LoVo (cell line): Measurements from ENCODE around the gene MAPK4.
A peak's percentile ranks its signal among the peaks of the same experiment; 100 is the strongest.
"Not testable (repeated sequence)": the region's sequence is repeated elsewhere in the genome, so short reads cannot be mapped to it uniquely, and the experiment has no call there.

ENCODE experiments used
- DNase-seq: peaks from one replicate; pipeline ENCODE4 v3.0.0-alpha.2; 2016; ENCODE audit warnings: low spot score

Gene MAPK4

GRCh38 chr18:50559752-50560680, at the start of gene MAPK4:
MAPK4 (plus strand) TSS chr18:50560087; CDS start chr18:50663959, 103,872 bp downstream.
- peak; percentile 22 for DNase-seq

- not testable (repeated sequence) for DNase-seq
Measured at GRCh38 chr18:50517277-50517676, 42.6 kb upstream of the MAPK4 start.

- no peak for DNase-seq
Measured at GRCh38 chr18:50518787-50519546, 40.9 kb upstream of the MAPK4 start.

GRCh38 chr18:50523165-50523564, 36.7 kb upstream of the MAPK4 start:
- DNase-seq: no peak

DNA sequence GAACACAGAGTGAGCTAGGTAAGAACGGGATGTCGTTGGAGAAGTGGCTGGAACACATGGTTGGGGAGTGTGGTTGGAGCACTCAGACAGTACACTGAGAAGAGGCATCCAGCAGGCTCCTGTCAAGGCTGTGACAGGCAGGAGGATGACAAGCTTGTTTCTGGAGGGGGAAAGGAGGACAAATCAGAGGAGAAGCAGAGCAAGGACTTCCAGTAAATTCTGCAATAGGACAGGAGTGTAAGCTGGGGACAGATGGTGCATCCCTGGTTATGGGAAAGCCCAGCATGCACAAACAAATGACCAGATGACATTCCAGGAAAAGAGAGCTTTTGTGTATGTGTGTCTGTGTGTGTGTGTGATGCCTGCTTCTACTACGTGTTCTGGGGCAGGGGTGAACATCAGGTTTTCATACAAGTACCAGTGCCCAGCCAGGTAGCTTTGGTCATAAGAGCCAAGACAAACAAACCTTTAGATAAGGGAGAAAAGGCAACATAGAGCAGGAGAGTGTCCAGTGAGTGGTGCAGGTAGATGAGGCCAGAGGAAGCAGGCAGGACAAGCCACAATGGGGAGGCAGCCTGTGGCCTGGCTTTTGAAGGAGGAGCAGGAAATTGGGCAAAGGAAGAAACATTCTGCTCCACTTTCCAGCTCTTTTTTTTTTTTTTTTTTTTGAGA, 32.1 kb upstream of the MAPK4 start:
- no peak for DNase-seq

GRCh38 chr18:50528806-50529205, 31.1 kb upstream of the MAPK4 start:
- DNase-seq: no peak

- DNase-seq: not testable (repeated sequence)
Measured at GRCh38 chr18:50533822-50534221, 26.1 kb upstream of the MAPK4 start.

- not testable (repeated sequence) for DNase-seq
Measured at GRCh38 chr18:50544476-50544875, 15.4 kb upstream of the MAPK4 start.

GRCh38 chr18:50545936-50546335, 14.0 kb upstream of the MAPK4 start:
- no peak for DNase-seq

DNA sequence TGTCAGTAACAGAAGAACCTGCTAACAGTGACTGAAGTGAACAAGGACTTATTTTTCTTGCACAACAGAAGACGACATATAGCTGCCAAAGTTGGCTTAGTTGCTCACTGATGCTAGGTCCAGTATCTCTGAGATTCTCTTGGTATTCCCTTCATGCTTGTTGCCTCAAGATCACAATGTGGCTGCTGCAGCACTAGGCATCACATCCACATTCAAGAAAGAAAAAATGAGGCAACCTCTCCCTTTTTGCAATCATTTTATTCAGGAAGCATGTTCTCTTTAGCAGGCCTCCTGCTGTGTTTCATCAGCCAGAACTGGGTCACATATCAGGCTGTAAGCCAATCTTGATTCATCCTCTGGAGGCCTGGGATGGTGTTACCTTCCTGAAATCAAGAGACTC, 11.7 kb upstream of the MAPK4 start:
- DNase-seq: no peak

- not testable (repeated sequence) for DNase-seq
Measured at GRCh38 chr18:50551651-50552050, 8.2 kb upstream of the MAPK4 start.

DNA sequence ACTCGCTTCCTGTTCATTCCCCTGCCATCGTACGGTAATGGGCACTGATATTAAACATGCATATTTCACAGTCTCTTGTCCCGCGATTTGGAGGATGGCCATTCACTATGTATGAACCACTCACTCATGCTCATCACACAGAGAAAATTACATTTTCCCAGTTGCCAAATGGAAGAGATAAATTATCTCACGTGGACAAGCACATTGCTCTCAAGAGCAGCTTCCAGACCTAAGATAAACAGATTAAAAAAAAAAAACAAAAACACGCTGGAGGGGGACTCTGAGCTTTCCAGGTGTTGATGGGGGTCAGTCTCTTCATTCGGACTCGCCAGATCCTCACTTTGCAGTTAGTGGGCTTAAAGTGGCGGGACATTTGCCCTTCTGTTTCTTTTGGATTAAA, 1.7 kb upstream of the MAPK4 start:
- DNase-seq: no peak

- no peak for DNase-seq
Measured at GRCh38 chr18:50558948-50559751, 737 bp upstream of the MAPK4 start.

- no peak for DNase-seq
Measured at GRCh38 chr18:50560681-50561629, 1.1 kb downstream of the MAPK4 start.

- not testable (repeated sequence) for DNase-seq
Measured at GRCh38 chr18:50562258-50562657, 2.4 kb downstream of the MAPK4 start.

DNA sequence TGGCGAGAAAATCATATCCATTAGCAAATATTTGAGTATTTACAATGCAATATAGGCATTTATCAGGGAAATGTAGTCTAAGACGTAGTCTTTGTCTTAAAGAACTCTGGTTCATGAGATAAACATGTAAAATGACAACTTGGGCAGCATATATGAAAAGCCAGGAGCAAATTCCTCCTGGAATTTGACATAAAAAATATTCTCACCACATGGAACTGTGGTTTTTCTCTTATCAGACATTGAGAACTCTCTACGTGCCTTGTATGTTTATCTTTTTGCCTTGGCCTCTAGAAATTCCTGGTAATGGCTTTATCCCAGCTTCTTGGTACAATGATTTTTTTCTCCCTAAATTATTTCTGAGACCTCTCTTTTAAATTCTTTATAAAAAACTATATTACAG, 2.8 kb downstream of the MAPK4 start:
- no peak for DNase-seq

DNA sequence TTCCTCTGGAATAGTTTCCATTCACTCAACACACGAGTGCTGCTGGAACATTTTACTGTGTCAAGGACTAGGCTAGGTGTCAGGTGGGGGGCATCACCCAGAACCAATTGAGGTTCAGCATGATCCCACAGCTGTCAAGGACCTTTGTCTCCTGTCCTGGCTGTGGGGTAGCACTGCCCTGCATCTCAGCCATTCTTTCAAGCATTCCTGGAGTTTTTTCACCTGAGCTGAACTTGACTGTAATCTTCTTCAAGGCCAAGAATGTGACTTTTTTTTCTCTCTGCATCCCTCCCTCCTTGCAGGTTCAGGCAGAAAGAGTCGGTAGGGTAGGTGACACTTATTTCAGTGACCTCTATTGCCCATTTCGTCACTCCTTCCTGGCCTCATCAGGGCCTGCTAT, 3.5 kb downstream of the MAPK4 start:
- DNase-seq: no peak

- no peak for DNase-seq
Measured at GRCh38 chr18:50569930-50570329, 10.0 kb downstream of the MAPK4 start.

DNA sequence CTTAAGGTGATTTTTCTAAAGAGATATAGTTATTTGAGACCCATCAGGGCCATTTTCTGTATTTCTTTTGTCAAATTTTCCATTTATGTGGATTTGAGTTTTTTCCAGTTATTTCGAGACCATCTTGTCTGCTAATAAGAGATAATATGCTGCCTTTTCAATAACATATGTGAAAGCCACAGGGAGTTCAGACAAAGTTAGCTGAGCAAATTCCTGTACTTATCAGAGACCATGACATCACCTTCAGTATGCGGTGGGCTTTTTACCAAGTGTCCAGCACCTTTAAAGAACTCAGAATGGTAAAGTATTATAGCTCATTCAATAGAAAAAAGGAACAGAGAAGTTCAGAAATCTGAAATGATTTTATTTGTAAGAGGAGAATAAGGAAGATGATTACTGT, 11.7 kb downstream of the MAPK4 start:
- no peak for DNase-seq

- DNase-seq: not testable (repeated sequence)
Measured at GRCh38 chr18:50573196-50573595, 13.3 kb downstream of the MAPK4 start.
